ENCODE results near the gene PIAS4. TPM values are rescaled to one million over a fixed set of nuclear protein-coding genes. Genes with fewer than 3 reads are reported as not detected.

PIAS4 gene
- total and polyA plus RNA-seq, 9 of the 15 experiments (the other 6 are each of a cell fraction or from before 2014, with no cell fraction given) = 0.27 to 34.9 (median 14.4) TPM

GRCh38 chr19:4007021-4007835, at the start of gene PIAS4 (continued):
- TF ChIP-seq MYNN (IDR thresholded peaks at IDR 0.05) (no peak), MYNN (CRISPR knock-in tag; IDR thresholded peaks at IDR 0.05) (no peak), TBP (optimal IDR thresholded peaks at IDR 0.05; ENCODE audit: low read depth, low read length) (peak; percentile 74), ZFP91 (CRISPR knock-in tag; IDR thresholded peaks at IDR 0.05) (peak; percentile 99), ZNF830 (CRISPR knock-in tag; IDR thresholded peaks at IDR 0.05) (peak; percentile 67; the same call in 1 of the 2 replicates), NKRF (IDR thresholded peaks at IDR 0.05; ENCODE audit: borderline replicate concordance) (peak; percentile 72), ZNF239 (CRISPR knock-in tag; IDR thresholded peaks at IDR 0.05) (no peak), ETS1 (conservative IDR thresholded peaks at IDR 0.05; ENCODE audit: control insufficient read depth, low read depth, low read length) (peak; percentile 78; the same call in 1 of the 2 replicates), ZEB2 (IDR thresholded peaks at IDR 0.05) (peak; percentile 34; the same call in 1 of the 2 replicates), POLR2G (IDR thresholded peaks at IDR 0.05; ENCODE audit: low read depth, low read length) (peak; percentile 89), PRDM10 (IDR thresholded peaks at IDR 0.05; ENCODE audit: partially characterized antibody) (peak; percentile 88), RAD51 (IDR thresholded peaks at IDR 0.05; ENCODE audit: borderline replicate concordance, low read depth) (peak; percentile 89), TEAD1 (CRISPR knock-in tag; IDR thresholded peaks at IDR 0.05) (0 out of 4 replicates have a peak, but pooled peaks of 1 of the 2 experiments have one; percentile 9), BRD9 (IDR thresholded peaks at IDR 0.05; ENCODE audit: low read depth, partially characterized antibody) (peak; percentile 22), CBFA2T2 (conservative IDR thresholded peaks at IDR 0.05) (peak; percentile 77), THAP12 (CRISPR knock-in tag; IDR thresholded peaks at IDR 0.05) (peak; percentile 47; the same call in 1 of the 2 replicates)
